ENCODE data around the gene RNF224.

DNA sequence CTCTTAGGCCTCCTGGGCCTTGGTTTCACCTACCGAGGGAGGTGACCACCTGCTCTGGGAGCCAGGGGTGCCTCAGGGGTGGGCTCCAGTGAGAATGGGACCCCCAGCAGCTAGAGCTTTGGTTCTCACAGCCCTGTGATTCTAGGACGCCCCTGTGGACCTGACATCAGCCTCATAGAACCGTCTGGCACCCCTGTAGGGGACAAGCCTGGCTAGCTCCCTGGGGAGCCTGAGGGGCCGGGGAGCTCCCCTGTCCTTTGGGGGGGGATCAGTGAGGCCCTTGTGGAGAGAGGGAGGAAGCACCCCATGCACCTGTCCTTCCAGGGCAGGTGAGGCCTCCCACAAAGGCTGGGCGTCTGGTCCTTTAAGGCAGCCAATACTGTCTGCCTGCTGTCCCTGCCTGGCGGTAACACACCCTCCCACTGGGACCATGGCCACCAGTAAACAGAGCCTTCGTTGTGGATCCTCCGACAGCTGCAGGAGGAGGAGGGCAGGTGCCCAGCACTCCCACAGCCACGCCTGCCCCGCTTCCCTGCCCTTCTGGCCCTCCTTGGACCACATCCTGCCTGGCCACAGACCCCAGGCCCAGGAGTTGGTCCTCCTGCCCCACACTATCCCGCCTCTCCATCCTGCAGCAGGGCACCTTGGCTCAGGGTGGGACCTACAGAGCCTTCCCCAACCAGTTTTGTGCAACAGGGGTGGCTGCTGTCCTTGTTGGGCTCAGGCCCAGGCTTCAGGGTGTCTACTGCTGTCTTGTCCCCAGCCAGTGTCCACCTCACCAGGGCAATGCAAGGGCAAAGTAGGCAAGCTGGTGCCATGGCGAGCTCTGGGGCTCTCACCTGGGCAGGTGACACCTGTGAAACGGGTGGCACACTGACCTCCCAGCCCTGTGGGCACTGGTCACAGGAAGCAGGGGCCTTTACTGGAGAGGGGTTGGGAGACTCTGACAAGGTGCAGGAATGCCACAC is 10.7 kb downstream of the RNF224 start:
- TF ChIP-seq POLR2AphosphoS5 (IDR thresholded peaks at IDR 0.05; ENCODE audit: borderline replicate concordance, low read depth, low read length) (no peak), EZH2 (IDR thresholded peaks at IDR 0.05) (no peak)

Measured in SK-N-MC (cell line).